K562 (cell line): ENCODE data around the gene MKRN1. TPM values are rescaled to one million over a fixed set of nuclear protein-coding genes. Genes with fewer than 3 reads are reported as not detected.

Experiments
- CBFB ChIP-seq: sonication (generic); formaldehyde crosslinking; IDR thresholded peaks from 2 replicates; pipeline ENCODE4 v1.4.0; 2020; ENCODE audit warnings: mild to moderate bottlenecking, missing genetic modification reagents
- CC2D1A ChIP-seq: fragments of 450-650 bp; IDR thresholded peaks from 2 replicates; pipeline ENCODE4 v1.6.1; 2017; ENCODE audit warnings: mild to moderate bottlenecking
- FOXA3 ChIP-seq, 2 experiments: fragments of 450-650 bp in 1 of 2; sonication (generic) in 1 of 2; formaldehyde crosslinking; IDR thresholded peaks in 1 of 2; conservative IDR thresholded peaks in 1 of 2; 2 replicates each; pipeline versions ENCODE4 v1.4.0 to v1.8.0; 2020 to 2022; ENCODE audit warnings: mild to moderate bottlenecking in 2 of 2, missing genetic modification reagents in 1 of 2
- FOXM1 ChIP-seq, 2 experiments: fragments of 450-650 bp in 1 of 2; sonication (generic) in 1 of 2; formaldehyde crosslinking in 1 of 2; IDR thresholded peaks; 2 replicates each; pipeline versions ENCODE4 v1.6.1 to v1.9.0; 2017 to 2022; ENCODE audit warnings: low read depth in 2 of 2, mild to moderate bottlenecking in 2 of 2, missing genetic modification reagents in 1 of 2, moderate library complexity in 1 of 2
- GTF3C2 ChIP-seq: IDR thresholded peaks from 3 replicates; pipeline ENCODE4 v1.6.1; 2011; ENCODE audit warnings: borderline replicate concordance, mild to moderate bottlenecking, moderate library complexity; ENCODE audit not compliant: insufficient read length; ENCODE audit errors: extremely low read depth
- HMG20B ChIP-seq: fragments of 250-450 bp; sonication (Bioruptor Pico); IDR thresholded peaks from 2 replicates; pipeline ENCODE4 v1.5.0; 2021; ENCODE audit warnings: mild to moderate bottlenecking
- IFI16 ChIP-seq: fragments of 250-450 bp; sonication (Bioruptor Pico); IDR thresholded peaks from 2 replicates; pipeline ENCODE4 v2.1.2; 2022; ENCODE audit warnings: mild to moderate bottlenecking, inconsistent platforms
- KAT2B ChIP-seq: IDR thresholded peaks from one replicate; pipeline ENCODE4 v1.6.1; 2012; ENCODE audit warnings: low read depth, mild to moderate bottlenecking, control low read depth, inconsistent platforms, low read length, moderate library complexity
- NCOA4 ChIP-seq: fragments of 450-650 bp; IDR thresholded peaks from 2 replicates; pipeline ENCODE4 v1.6.1; 2018; ENCODE audit warnings: mild to moderate bottlenecking; ENCODE audit not compliant: partially characterized antibody
- NFRKB ChIP-seq: fragments of 450-650 bp; IDR thresholded peaks from 2 replicates; pipeline ENCODE4 v1.6.1; 2016; ENCODE audit warnings: low read depth
- NR2C1 ChIP-seq, 2 experiments: fragments of 450-650 bp; IDR thresholded peaks; 2 replicates each; pipeline ENCODE4 v1.6.1; 2017; ENCODE audit warnings: mild to moderate bottlenecking in 2 of 2, antibody characterized with exemption in 1 of 2, inconsistent platforms in 1 of 2, missing compliant biosample characterization in 1 of 2, missing genetic modification characterization in 1 of 2
- PHF8 ChIP-seq: fragments of 200-600 bp; sonication (generic); IDR thresholded peaks from 2 replicates; pipeline ENCODE4 v1.6.1; 2012; ENCODE audit warnings: mixed run types, mild to moderate bottlenecking, inconsistent platforms, low read length, moderate library complexity, borderline replicate concordance
- RBM17 ChIP-seq: fragments of 200-400 bp; formaldehyde crosslinking; IDR thresholded peaks from 2 replicates; pipeline ENCODE4 v1.6.1; 2017; ENCODE audit warnings: low read depth, mild to moderate bottlenecking, low read length, borderline replicate concordance
- RNF2 ChIP-seq: sonication (generic); IDR thresholded peaks from 2 replicates; pipeline ENCODE4 v1.6.1; 2016
- SMARCB1 ChIP-seq: IDR thresholded peaks from 2 replicates; pipeline ENCODE4 v1.6.1; 2011; ENCODE audit warnings: improper control_type of control experiment, low read depth; ENCODE audit not compliant: insufficient read length
- SNRNP70 ChIP-seq: fragments of 200-400 bp; formaldehyde crosslinking; optimal IDR thresholded peaks from 2 replicates; pipeline ENCODE3; 2017; ENCODE audit warnings: low read depth, low read length
- TSHZ1 ChIP-seq: fragments of 250-450 bp; sonication (Bioruptor Pico); IDR thresholded peaks from 2 replicates; pipeline ENCODE4 v1.4.0; 2020; ENCODE audit warnings: mild to moderate bottlenecking, moderate library complexity
- ZBED1 ChIP-seq: IDR thresholded peaks from 2 replicates; pipeline ENCODE4 v1.6.1; 2014
- ZBTB8A ChIP-seq: fragments of 450-650 bp; IDR thresholded peaks from 2 replicates; pipeline ENCODE4 v1.6.1; 2018; ENCODE audit warnings: mild to moderate bottlenecking, moderate library complexity; ENCODE audit not compliant: partially characterized antibody
- ZFP36 ChIP-seq: fragments of 150-350 bp; IDR thresholded peaks from 2 replicates; pipeline ENCODE4 v1.6.1; 2018; ENCODE audit warnings: low read length, low read depth; ENCODE audit not compliant: partially characterized antibody
- ZNF76 ChIP-seq: fragments of 250-450 bp; sonication (Bioruptor Pico); IDR thresholded peaks from 2 replicates; pipeline ENCODE4 v1.4.0; 2020; ENCODE audit warnings: mild to moderate bottlenecking, moderate library complexity, borderline replicate concordance
- polyA plus RNA-seq, 8 experiments: library from polyadenylated mRNA; depleted of rRNA in 4 of 8; stranded (reverse) in 5 of 8; unstranded in 3 of 8; fragments of >200 nt; fragmentation: Nextera tagmentation in 2 of 8; fragmentation: Illumina TruSeq in 1 of 8; extraction: Ambion mirVana in 2 of 8; extraction: Trizol in 1 of 8; gene quantifications; 2 replicates each; pipeline versions ENCODE4 v1.2.1 to v1.2.3, GENCODE V29; 2011 to 2014; ENCODE audit warnings: inconsistent platforms in 1 of 8, missing spikeins in 1 of 8
- total RNA-seq, 7 experiments: library from RNA; depleted of rRNA in 6 of 7; stranded (reverse); fragments of >200 nt in 6 of 7; fragmentation: Illumina TruSeq in 2 of 7; extraction: Trizol in 2 of 7; gene quantifications; 2 replicates each; pipeline versions ENCODE4 v1.2.1 to v1.2.3, GENCODE V29; 2011 to 2021; ENCODE audit warnings: low replicate concordance in 1 of 7

Gene MKRN1
- total and polyA plus RNA-seq, 9 of the 15 experiments (the other 6 are each of a cell fraction or from before 2014, with no cell fraction given) = 30.5 to 90.3 (median 76.0) TPM

GRCh38 chr7:140485500-140486265, 6.4 kb upstream of the MKRN1 start (continued):
- TF ChIP-seq CC2D1A (peak; percentile 88; the same call in 1 of the 2 replicates), GTF3C2 (no peak), IFI16 (no peak), NCOA4 (no peak), SNRNP70 (no peak), NFRKB (no peak), ZFP36 (no peak), ZBTB8A (no peak), TSHZ1 (no peak), FOXM1 (IDR thresholded peaks at IDR 0.05; ENCODE audit: low read depth) (no peak), FOXM1 (CRISPR knock-in tag; IDR thresholded peaks at IDR 0.05; ENCODE audit: low read depth) (no peak), HMG20B (CRISPR knock-in tag) (no peak), RNF2 (no peak), ZNF76 (CRISPR knock-in tag) (no peak), SMARCB1 (no peak), ZBED1 (no peak), PHF8 (no peak), RBM17 (no peak), KAT2B (no peak), NR2C1 (IDR thresholded peaks at IDR 0.05) (no peak), NR2C1 (tag; IDR thresholded peaks at IDR 0.05) (no peak), CBFB (CRISPR knock-in tag) (no peak), FOXA3 (CRISPR knock-in tag; conservative IDR thresholded peaks at IDR 0.05 in 1 of 2, IDR thresholded peaks at IDR 0.05 in 1 of 2) (no peak)
